ENCODE results near the gene ADAMTS14. TPM values are rescaled to one million over a fixed set of nuclear protein-coding genes. Genes with fewer than 3 reads are reported as not detected.
A peak's percentile ranks its signal among the peaks of the same experiment; 100 is the strongest.

ADAMTS14 gene
- total RNA-seq, 4 donors from 2014 or later = 4.2 to 12.1 (median 7.4) TPM

- DNase-seq (ENCODE audit: low spot score in 2 of 2) = no peak
- no peak overlapping the region for H3K4me3 ChIP-seq
- no peaks in the 10 kb centered on the region for H3K27me3 ChIP-seq
- no peak for TF ChIP-seq POLR2A (IDR thresholded peaks at IDR 0.05)
- TF ChIP-seq EP300 (IDR thresholded peaks at IDR 0.05) = no peak
- no peak for TF ChIP-seq CTCF (IDR thresholded peaks at IDR 0.05)
- H3K9me3 ChIP-seq = no peaks in the 10 kb centered on the region
- peaks cover 0 to 9% (median 0%) of the 10 kb centered on the region in 4 donors for H3K4me1 ChIP-seq
- 46 to 71% methylated on average over 6 to 10 of the region's 10 CpGs for WGBS, 2 donors
- no peaks in the 10 kb centered on the region for H3K36me3 ChIP-seq
- peak overlapping the region in 1 of 4 donors; percentile 38 for H3K27ac ChIP-seq
Measured at GRCh38 chr10:70699659-70700174, 27.4 kb downstream of the ADAMTS14 start.

GRCh38 chr10:70702190-70702763, 30.0 kb downstream of the ADAMTS14 start:
- no peak overlapping the region for H3K27ac ChIP-seq
- no peak overlapping the region for H3K4me3 ChIP-seq
- no peak for DNase-seq (ENCODE audit: low spot score in 2 of 2)
- H3K27me3 ChIP-seq = no peaks in the 10 kb centered on the region
- H3K4me1 ChIP-seq = peaks cover 0 to 5% (median 0%) of the 10 kb centered on the region in 4 donors
- WGBS, 2 donors = 81 to 88% methylated on average over 15 of the region's 15 CpGs
- no peak for TF ChIP-seq CTCF (IDR thresholded peaks at IDR 0.05)
- TF ChIP-seq EP300 (IDR thresholded peaks at IDR 0.05) = no peak
- TF ChIP-seq POLR2A (IDR thresholded peaks at IDR 0.05) = no peak
- H3K36me3 ChIP-seq = no peaks in the 10 kb centered on the region
- H3K9me3 ChIP-seq = no peaks in the 10 kb centered on the region

- no peak overlapping the region for H3K4me3 ChIP-seq
- H3K4me1 ChIP-seq = peaks cover 0 to 5% (median 0%) of the 10 kb centered on the region in 4 donors
- no peak for DNase-seq (ENCODE audit: low spot score in 2 of 2)
- TF ChIP-seq POLR2A (IDR thresholded peaks at IDR 0.05) (no peak), CTCF (IDR thresholded peaks at IDR 0.05) (no peak), EP300 (IDR thresholded peaks at IDR 0.05) (no peak)
- WGBS, 2 donors = 76% methylated on average over 5 of the region's 5 CpGs
- no peaks in the 10 kb centered on the region for H3K27me3 ChIP-seq
- no peaks in the 10 kb centered on the region for H3K9me3 ChIP-seq
- H3K36me3 ChIP-seq = no peaks in the 10 kb centered on the region
- H3K27ac ChIP-seq = no peak overlapping the region
Measured at GRCh38 chr10:70704211-70704610, 31.9 kb downstream of the ADAMTS14 start.

GRCh38 chr10:70705121-70705861, 33.0 kb downstream of the ADAMTS14 start:
- 84 to 90% methylated on average over 18 of the region's 18 CpGs for WGBS, 2 donors
- TF ChIP-seq EP300 (IDR thresholded peaks at IDR 0.05) = no peak
- no peak for TF ChIP-seq POLR2A (IDR thresholded peaks at IDR 0.05)
- TF ChIP-seq CTCF (IDR thresholded peaks at IDR 0.05) = no peak
- Histone ChIP-seq H3K4me3 (no peak overlapping the region), H3K9me3 (no peaks in the 10 kb centered on the region), H3K27me3 (no peaks in the 10 kb centered on the region), H3K27ac (no peak overlapping the region), H3K36me3 (no peaks in the 10 kb centered on the region), H3K4me1 (no peaks in the 10 kb centered on the region)
- no peak for DNase-seq (ENCODE audit: low spot score in 2 of 2)

- WGBS, 2 donors = 87 to 90% methylated on average over 6 to 7 of the region's 7 CpGs
- DNase-seq (ENCODE audit: low spot score in 2 of 2) = no peak
- no peak overlapping the region for H3K4me3 ChIP-seq
- no peak overlapping the region for H3K27ac ChIP-seq
- TF ChIP-seq CTCF (IDR thresholded peaks at IDR 0.05) = no peak
- TF ChIP-seq EP300 (IDR thresholded peaks at IDR 0.05) = no peak
- TF ChIP-seq POLR2A (IDR thresholded peaks at IDR 0.05) = no peak
- no peaks in the 10 kb centered on the region for H3K36me3 ChIP-seq
- H3K4me1 ChIP-seq = peaks cover 0 to 17% (median 4%) of the 10 kb centered on the region in 4 donors
- H3K9me3 ChIP-seq = no peaks in the 10 kb centered on the region
- no peaks in the 10 kb centered on the region for H3K27me3 ChIP-seq
Measured at GRCh38 chr10:70711177-70711576, 38.9 kb downstream of the ADAMTS14 start.

Measured in tibial nerve (tissue), 4 donors.